Right lobe of liver (tissue), 6 donors: ENCODE results near the gene PSD. TPM values are rescaled to one million over a fixed set of nuclear protein-coding genes. Genes with fewer than 3 reads are reported as not detected.
A peak's percentile ranks its signal among the peaks of the same experiment; 100 is the strongest.

Source experiments
- ATAC-seq, 4 donors: fragments of 200-7000 bp; cut with Tn5 transposase; one replicate each; pipeline ENCODE4 v1.9.1; 2020; ENCODE audit warnings: mild to moderate bottlenecking in 4 of 4, moderate library complexity in 4 of 4
- DNase-seq, 3 donors: peaks; one replicate each; pipeline ENCODE4 v3.0.0-alpha.2; 2020
- H3K27ac ChIP-seq, 3 donors: fragments of 200-600 bp; one replicate each; pipeline ENCODE4 v1.8.0; 2022
- H3K27me3 ChIP-seq, 2 donors: fragments of 200-600 bp; one replicate each; pipeline ENCODE4 v1.8.0; 2022
- H3K36me3 ChIP-seq, 4 donors: fragments of 200-600 bp; sonication (generic) in 1 of 4; one replicate each; pipeline versions ENCODE4 v1.5.1 to v1.8.0; 2017 to 2022; ENCODE audit warnings: control low read depth in 1 of 4
- H3K4me1 ChIP-seq, 4 donors: fragments of 200-600 bp; sonication (generic) in 1 of 4; one replicate each; pipeline versions ENCODE4 v1.5.1 to v1.8.0; 2017 to 2022; ENCODE audit warnings: control low read depth in 1 of 4
- H3K4me3 ChIP-seq, 3 donors: fragments of 200-600 bp; one replicate each; pipeline ENCODE4 v1.8.0; 2022
- H3K9me3 ChIP-seq, 4 donors: fragments of 200-600 bp; sonication (generic) in 1 of 4; one replicate each; pipeline versions ENCODE4 v1.5.1 to v1.8.0; 2017 to 2022; ENCODE audit warnings: control low read depth in 1 of 4
- POLR2A ChIP-seq: fragments of 450-650 bp; IDR thresholded peaks from one replicate; pipeline ENCODE4 v1.6.1; 2017; ENCODE audit warnings: antibody characterized with exemption, mild to moderate bottlenecking
- WGBS: methylation state at CpG from one replicate; pipeline ENCODE4 v1.1.6; 2018; ENCODE audit warnings: low coverage, low lambda C conversion rate; ENCODE audit not compliant: insufficient coverage; ENCODE audit errors: missing lambda C conversion rate; 5-methylcytosine and 5-hydroxymethylcytosine counted together
- intact Hi-C, 2 donors: fragments of 100-400 bp; cut with DNase I; formaldehyde crosslinking; loops; one replicate each; pipeline versions ENCODE4 v1.11.2 to v1.14.1; 2022
- total RNA-seq, 6 experiments: library from RNA; depleted of rRNA in 2 of 6; stranded (reverse); fragments of >200 nt in 2 of 6; fragmentation: NEBNext Ultra II Directional in 3 of 6; extraction: Animal tissue kit (Norgen Biotek cat#: 25700) in 3 of 6; gene quantifications; one replicate each; pipeline versions ENCODE4 v1.1.0 to v1.2.4, GENCODE V29; 2016 to 2023
- TF ChIP-seq, protein P1 (sequence below), 4 donors: fragments of 200-600 bp in 3 of 4; fragments of 450-650 bp in 1 of 4; IDR thresholded peaks; one replicate each; pipeline versions ENCODE4 v1.5.1 to v1.8.0; 2016 to 2022; ENCODE audit warnings: antibody characterized with exemption in 4 of 4, mild to moderate bottlenecking in 2 of 4
- donor health status: DM: no; HTN: yes; CAD: no.
- donor health status: DM: no; HTN: no; CAD: no.
- donor health status: DM: no; HTN: no; CAD: no.
- donor health status: DM: no; HTN: yes; CAD: no.
- donor health status: DM: no; HTN: yes; CAD: no.

The PSD gene
- total RNA-seq, 6 experiments from 2014 or later, result 0.12 to 4.6 (median 1.3) TPM

DNA sequence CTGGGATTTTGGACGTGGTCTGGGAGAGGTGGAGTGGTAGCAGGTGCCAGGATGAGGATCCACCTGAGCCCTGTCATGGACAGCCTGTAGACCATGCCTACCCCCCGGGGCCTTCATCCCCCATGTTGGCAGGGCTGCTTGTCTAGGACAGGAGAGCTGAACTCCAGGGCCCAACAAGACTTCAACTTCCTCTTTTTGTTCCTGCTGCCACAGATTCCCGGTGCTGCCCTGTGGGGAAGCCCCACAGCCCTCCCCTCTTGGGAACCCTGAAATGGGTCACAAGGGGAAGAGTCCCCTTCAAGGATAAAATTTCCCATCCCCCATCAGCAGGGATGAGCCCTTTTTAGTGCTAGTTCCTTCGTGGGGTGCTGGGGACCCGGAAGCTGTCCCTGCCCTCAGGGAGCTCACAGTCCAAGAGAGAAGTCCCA is 15.0 kb upstream of the PSD start:
- DNase-seq, result peak in 1 of 3 donors; percentile 46
- no peak for ATAC-seq
- intact Hi-C loops, result no loop called here
- H3K4me1 ChIP-seq, result peaks cover 0 to 18% (median 5%) of the 10 kb centered on the region in 4 donors
- no peaks in the 10 kb centered on the region for H3K27me3 ChIP-seq
- no peak for TF ChIP-seq POLR2A
- TF ChIP-seq, protein P1, sequence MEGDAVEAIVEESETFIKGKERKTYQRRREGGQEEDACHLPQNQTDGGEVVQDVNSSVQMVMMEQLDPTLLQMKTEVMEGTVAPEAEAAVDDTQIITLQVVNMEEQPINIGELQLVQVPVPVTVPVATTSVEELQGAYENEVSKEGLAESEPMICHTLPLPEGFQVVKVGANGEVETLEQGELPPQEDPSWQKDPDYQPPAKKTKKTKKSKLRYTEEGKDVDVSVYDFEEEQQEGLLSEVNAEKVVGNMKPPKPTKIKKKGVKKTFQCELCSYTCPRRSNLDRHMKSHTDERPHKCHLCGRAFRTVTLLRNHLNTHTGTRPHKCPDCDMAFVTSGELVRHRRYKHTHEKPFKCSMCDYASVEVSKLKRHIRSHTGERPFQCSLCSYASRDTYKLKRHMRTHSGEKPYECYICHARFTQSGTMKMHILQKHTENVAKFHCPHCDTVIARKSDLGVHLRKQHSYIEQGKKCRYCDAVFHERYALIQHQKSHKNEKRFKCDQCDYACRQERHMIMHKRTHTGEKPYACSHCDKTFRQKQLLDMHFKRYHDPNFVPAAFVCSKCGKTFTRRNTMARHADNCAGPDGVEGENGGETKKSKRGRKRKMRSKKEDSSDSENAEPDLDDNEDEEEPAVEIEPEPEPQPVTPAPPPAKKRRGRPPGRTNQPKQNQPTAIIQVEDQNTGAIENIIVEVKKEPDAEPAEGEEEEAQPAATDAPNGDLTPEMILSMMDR (IDR thresholded peaks at IDR 0.05), result no peak
- H3K27ac ChIP-seq, result no peak overlapping the region
- 50% methylated on average over 2 of the region's 5 CpGs for WGBS
- H3K9me3 ChIP-seq, result no peaks in the 10 kb centered on the region
- H3K36me3 ChIP-seq, result no peaks in the 10 kb centered on the region
- H3K4me3 ChIP-seq, result no peak overlapping the region

DNA sequence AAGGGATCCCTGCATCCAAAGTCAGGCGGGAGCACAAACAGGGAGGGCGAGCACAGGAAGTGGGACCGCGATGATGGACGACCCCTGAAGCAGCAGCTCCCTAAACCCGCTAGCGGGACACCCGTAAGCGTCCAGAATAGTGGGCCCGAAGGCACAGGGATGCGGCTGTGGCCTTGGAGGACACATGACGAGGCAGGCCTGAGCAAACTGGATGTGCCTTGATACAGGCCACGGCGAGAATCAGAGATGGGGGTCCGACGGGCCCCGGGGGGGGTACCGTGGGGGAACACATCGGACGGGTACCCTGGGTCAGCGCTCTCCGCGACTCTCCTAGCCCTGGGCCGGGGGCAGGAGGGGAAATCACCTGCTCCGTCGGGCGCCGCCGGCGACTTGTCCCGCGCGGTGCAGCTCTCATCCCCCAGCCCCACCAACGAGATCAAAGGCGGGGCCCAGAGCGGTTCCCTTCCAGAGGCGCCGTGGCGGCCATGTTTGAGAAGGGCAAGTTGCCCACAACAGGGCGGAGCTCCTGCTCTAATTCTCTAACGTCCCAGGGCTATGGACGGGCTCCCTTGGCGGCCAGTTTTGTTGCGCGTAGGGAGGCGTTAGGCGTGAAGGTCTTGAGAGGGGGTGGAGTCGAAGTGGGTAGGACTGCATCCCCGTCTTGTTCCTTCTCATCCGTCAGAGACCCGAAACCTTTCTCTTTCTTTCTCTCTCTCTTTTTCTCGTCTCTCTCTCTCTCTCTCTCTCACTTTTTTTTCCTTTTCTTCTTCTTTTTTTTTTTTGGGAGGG is 13.8 kb upstream of the PSD start, which contains the start of gene CUEDC2:
CUEDC2 (minus strand) TSS at position 413 of the 789 bp plus-strand sequence. CDS start 7,386 bp downstream, outside the sequence.
- peak within 1 kb of the TSS; percentile 49 to 67 (median 58) for H3K27ac ChIP-seq
- H3K4me3 ChIP-seq, result peak within 1 kb of the TSS; percentile 89 to 97 (median 96)
- no peaks in the 10 kb centered on the region for H3K27me3 ChIP-seq
- intact Hi-C loops, result no loop called here
- no peaks in the 10 kb centered on the region for H3K36me3 ChIP-seq
- DNase-seq (peak; percentile 95 to 97 (median 97)), ATAC-seq (peak; percentile 85 to 92 (median 92))
- no peaks in the 10 kb centered on the region for H3K9me3 ChIP-seq
- H3K4me1 ChIP-seq, result peaks cover 0 to 18% (median 3%) of the 10 kb centered on the region in 4 donors
- TF ChIP-seq, protein P1 (IDR thresholded peaks at IDR 0.05), result no peak
- TF ChIP-seq POLR2A, result peak; percentile 52
- 0% methylated on average over 19 of the region's 52 CpGs for WGBS

DNA sequence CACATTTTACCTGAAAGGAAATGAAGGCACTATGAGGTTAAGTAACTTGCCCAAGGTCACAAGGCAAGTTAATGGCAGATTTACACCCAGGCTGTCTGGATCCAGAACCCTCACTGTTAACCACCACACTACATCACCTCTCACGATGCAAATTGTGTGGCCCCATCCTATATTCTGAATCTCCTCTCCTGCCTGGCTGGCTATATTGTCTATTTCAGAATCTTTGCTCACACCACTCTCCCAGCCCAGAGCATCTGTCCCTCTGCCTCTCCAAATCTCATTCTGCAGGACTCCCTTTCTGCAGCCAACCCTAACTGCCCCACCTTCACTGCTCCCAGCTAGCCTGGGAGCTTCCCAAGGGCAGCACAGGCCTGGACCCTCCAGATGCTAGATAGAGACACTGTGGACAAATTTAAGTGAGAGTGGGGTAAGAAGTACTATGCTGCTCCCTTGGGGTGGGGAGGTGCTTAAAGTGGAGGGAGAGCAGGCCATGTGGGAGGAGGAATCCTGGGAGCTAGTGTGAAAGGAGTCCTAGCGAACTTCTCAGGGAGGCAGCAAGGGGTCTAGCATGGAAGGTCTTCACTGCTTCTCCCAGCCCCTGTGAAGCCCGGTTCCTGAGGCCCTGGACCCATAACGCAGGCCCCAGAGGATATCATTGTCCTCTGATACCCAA is 13.0 kb upstream of the PSD start:
- 75% methylated on average over 1 of the region's 4 CpGs for WGBS
- TF ChIP-seq, protein P1 (IDR thresholded peaks at IDR 0.05), result no peak
- TF ChIP-seq POLR2A, result no peak
- Histone ChIP-seq H3K27me3 (no peaks in the 10 kb centered on the region), H3K4me3 (peak overlapping the region; percentile 89 to 97 (median 96)), H3K36me3 (no peaks in the 10 kb centered on the region), H3K4me1 (peaks cover 0 to 14% (median 0%) of the 10 kb centered on the region in 4 donors), H3K9me3 (no peaks in the 10 kb centered on the region), H3K27ac (peak overlapping the region; percentile 49 to 67 (median 58))
- DNase-seq (no peak), ATAC-seq (peak in 3 of 4 donors; percentile 1 to 2 (median 1))
- intact Hi-C loops, result no loop called here

DNA sequence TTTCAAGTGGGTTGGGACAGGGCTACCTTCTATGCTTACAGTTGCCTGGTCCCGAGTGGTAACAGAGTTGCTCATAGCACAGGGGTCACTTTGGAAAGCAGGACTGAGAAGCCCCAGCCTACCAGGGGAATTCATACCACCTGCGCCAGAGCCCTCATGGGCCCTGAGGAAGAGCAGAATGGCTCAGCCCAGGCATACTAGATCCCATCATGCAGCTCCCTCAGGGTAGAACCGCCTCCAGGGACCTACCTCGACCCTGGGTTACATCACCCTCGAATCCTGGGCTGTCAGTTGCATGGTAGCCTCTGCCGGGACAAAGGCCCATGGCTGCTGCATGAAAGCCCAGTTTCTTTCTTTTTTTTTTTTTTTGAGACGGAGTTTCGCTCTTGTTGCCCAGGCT is 10.9 kb upstream of the PSD start:
- H3K27me3 ChIP-seq, result no peaks in the 10 kb centered on the region
- DNase-seq (no peak), ATAC-seq (no peak)
- no peak overlapping the region for H3K4me3 ChIP-seq
- no peaks in the 10 kb centered on the region for H3K9me3 ChIP-seq
- intact Hi-C loops, result no loop called here
- no peak overlapping the region for H3K27ac ChIP-seq
- WGBS, result 53% methylated on average over 2 of the region's 8 CpGs
- H3K4me1 ChIP-seq, result peaks cover 0 to 11% (median 0%) of the 10 kb centered on the region in 4 donors
- TF ChIP-seq, protein P1 (IDR thresholded peaks at IDR 0.05), result no peak
- no peak for TF ChIP-seq POLR2A
- peaks cover 0 to 2% (median 0%) of the 10 kb centered on the region in 4 donors for H3K36me3 ChIP-seq
